Activated naive CD4-positive, alpha-beta T cell treated with anti-CD3 and anti-CD28 coated beads, Interleukin-2, amount 50 U/mL, for 24 hours (primary cell): Measurements from ENCODE around the gene BLZF1.
"Not testable (repeated sequence)": the region's sequence is repeated elsewhere in the genome, so short reads cannot be mapped to it uniquely, and the experiment has no call there.

Experiments
- H3K27ac Mint-ChIP-seq: one replicate; pipeline ENCODE4 v1.8.0; 2021; ENCODE audit warnings: mild to moderate bottlenecking, mixed read lengths
- H3K27me3 Mint-ChIP-seq: one replicate; pipeline ENCODE4 v1.8.0; 2021; ENCODE audit warnings: mixed read lengths
- H3K36me3 Mint-ChIP-seq: one replicate; pipeline ENCODE4 v1.8.0; 2021; ENCODE audit warnings: mixed read lengths
- H3K4me1 Mint-ChIP-seq: one replicate; pipeline ENCODE4 v1.8.0; 2021; ENCODE audit warnings: mixed read lengths
- H3K4me3 Mint-ChIP-seq: one replicate; pipeline ENCODE4 v1.8.0; 2021; ENCODE audit warnings: mild to moderate bottlenecking, mixed read lengths
- H3K9me3 Mint-ChIP-seq: one replicate; pipeline ENCODE4 v1.8.0; 2021; ENCODE audit warnings: mixed read lengths

The BLZF1 gene

GRCh38 chr1:169342096-169342495, 25.9 kb upstream of the BLZF1 start:
- H3K9me3 Mint-ChIP-seq, H3K4me3 Mint-ChIP-seq, H3K27me3 Mint-ChIP-seq, H3K27ac Mint-ChIP-seq: not testable (repeated sequence)
- H3K36me3 Mint-ChIP-seq: peaks cover 20% of the 10 kb centered on the region
- H3K4me1 Mint-ChIP-seq: peaks cover 23% of the 10 kb centered on the region

GRCh38 chr1:169345511-169345910, 22.5 kb upstream of the BLZF1 start:
- H3K4me3 Mint-ChIP-seq: no peak overlapping the region
- no peaks in the 10 kb centered on the region for H3K9me3 Mint-ChIP-seq
- H3K4me1 Mint-ChIP-seq: peaks cover 3% of the 10 kb centered on the region
- no peaks in the 10 kb centered on the region for H3K27me3 Mint-ChIP-seq
- H3K27ac Mint-ChIP-seq: no peak overlapping the region
- peaks cover 5% of the 10 kb centered on the region for H3K36me3 Mint-ChIP-seq

DNA sequence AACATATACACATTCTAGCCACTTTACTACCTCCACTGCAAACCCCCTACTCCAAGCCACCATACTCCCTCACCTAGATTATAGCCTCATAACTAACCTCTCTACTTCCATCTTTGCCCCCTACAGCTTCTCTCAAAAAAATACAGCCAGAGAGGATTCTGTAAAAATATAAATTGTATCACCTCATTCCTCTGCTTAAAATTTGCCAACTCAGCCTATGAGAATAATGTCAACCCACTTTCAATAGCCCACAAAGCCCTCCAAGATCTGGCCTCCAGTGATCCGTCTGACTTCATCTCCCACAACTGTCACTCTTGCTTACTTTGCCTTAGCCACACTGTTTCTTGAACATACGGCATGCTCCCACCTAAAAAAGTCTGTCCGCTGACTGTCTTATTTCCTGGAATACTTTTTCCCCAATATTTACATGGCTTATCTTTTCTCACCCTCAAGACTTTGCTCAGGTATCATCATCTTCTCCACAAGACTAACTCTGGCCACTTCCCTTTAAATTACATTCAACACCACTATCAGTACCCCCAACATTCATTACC, 21.9 kb upstream of the BLZF1 start:
- Mint-ChIP-seq H3K4me3 (no peak overlapping the region), H3K4me1 (peaks cover 2% of the 10 kb centered on the region), H3K27me3 (no peaks in the 10 kb centered on the region), H3K27ac (peak overlapping the region; percentile 1), H3K9me3 (no peaks in the 10 kb centered on the region), H3K36me3 (peaks cover 1% of the 10 kb centered on the region)

DNA sequence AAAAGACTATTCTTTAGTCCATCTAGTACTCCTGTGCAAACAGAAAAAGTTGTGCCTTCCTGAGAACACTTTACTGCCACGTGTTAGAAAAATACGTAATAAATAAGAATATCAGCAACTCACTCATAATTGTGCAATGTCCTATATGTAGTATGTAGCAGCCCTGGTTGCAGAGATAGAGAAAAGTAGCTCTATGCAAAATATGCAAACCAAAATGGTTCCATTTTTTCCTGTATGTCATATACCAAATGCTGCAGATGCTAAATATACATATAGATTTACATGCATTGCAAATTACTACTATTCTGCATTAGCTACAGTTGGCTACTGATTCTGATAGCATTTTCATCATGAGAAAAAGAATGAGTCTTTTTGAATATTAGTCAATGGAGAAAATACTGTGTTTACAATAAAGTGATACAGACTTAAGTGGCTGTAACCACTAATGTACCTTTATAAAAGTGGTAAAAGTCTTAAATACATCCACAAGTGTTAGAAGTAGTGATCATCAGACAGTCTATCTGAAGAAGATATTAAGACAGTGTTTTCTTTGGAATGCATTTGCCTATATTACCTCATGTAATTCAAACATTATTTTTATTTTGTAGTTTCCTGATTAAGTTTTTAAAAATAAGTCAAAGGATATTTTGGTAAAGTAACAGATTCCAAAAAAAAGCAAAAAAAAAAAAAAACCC, 20.2 kb upstream of the BLZF1 start:
- no peaks in the 10 kb centered on the region for H3K27me3 Mint-ChIP-seq

DNA sequence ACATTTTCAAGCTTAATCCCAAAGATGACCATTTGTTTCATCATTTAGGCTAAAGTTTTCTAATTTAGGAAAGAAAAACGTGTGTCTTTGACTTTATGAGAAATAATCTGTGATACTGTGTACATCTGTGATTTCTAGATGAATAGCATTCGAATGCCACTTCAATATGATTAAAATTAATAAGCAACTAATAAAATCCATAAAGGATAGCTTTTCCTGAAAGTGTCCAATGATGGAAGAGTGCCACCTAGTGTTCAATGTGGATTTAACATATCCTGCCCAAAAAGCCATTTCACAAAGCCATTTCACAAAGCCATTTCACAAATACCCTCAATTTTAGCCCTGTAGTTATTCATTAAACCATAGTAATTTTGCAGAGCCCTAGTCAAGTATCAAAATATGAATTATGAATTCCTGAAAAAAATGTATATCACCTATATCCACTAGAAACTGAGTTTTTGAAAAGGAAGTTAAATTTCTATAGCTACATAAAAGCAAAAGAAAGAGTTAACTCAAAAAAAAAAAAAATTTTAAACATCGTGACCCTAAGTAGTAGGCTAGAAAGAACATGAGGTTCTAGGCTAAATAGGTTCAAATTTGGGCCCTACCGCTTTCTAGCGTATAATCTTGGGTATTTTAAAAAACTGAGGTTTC, 19.5 kb upstream of the BLZF1 start:
- Mint-ChIP-seq H3K4me3 (no peak overlapping the region), H3K9me3 (no peaks in the 10 kb centered on the region), H3K27me3 (no peaks in the 10 kb centered on the region), H3K27ac (no peak overlapping the region), H3K36me3 (no peaks in the 10 kb centered on the region), H3K4me1 (peaks cover 16% of the 10 kb centered on the region)

More for the DNA sequence above, 20.2 kb upstream of the BLZF1 start:
- H3K4me3 Mint-ChIP-seq: no peak overlapping the region
- no peaks in the 10 kb centered on the region for H3K36me3 Mint-ChIP-seq
- H3K9me3 Mint-ChIP-seq: no peaks in the 10 kb centered on the region
- H3K27ac Mint-ChIP-seq: no peak overlapping the region
- H3K4me1 Mint-ChIP-seq: peaks cover 16% of the 10 kb centered on the region

DNA sequence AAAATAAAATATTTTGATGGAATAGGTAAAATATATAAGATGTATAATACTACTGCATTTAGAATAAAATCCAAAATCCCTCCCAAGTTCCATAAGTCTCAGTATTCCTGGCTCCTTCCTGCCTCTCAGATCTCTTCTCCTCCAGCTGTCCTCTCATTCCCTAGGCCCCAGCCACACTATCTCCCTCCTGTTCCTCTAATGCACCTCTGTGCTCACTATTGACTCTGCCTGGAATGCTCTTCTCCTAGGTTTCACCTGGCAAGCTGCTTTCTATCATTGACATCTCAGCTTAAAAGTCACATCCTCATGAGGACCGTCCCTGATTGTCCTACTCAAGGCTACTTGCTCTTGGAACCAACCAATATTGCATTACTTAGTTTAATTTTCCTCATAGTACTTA, 7.6 kb upstream of the BLZF1 start:
- Mint-ChIP-seq H3K9me3 (no peaks in the 10 kb centered on the region), H3K27me3 (no peaks in the 10 kb centered on the region), H3K36me3 (peaks cover 10% of the 10 kb centered on the region), H3K4me1 (peaks cover 13% of the 10 kb centered on the region), H3K4me3 (no peak overlapping the region), H3K27ac (no peak overlapping the region)

GRCh38 chr1:169361281-169361680, 6.7 kb upstream of the BLZF1 start:
- H3K4me1 Mint-ChIP-seq: peaks cover 13% of the 10 kb centered on the region
- no peaks in the 10 kb centered on the region for H3K27me3 Mint-ChIP-seq
- H3K27ac Mint-ChIP-seq: no peak overlapping the region
- H3K36me3 Mint-ChIP-seq: peaks cover 8% of the 10 kb centered on the region
- H3K4me3 Mint-ChIP-seq: no peak overlapping the region
- no peaks in the 10 kb centered on the region for H3K9me3 Mint-ChIP-seq

- Mint-ChIP-seq H3K4me3 (peak overlapping the region; percentile 66), H3K4me1 (peaks cover 13% of the 10 kb centered on the region), H3K27ac (peak overlapping the region; percentile 85), H3K36me3 (peaks cover 8% of the 10 kb centered on the region), H3K27me3 (no peaks in the 10 kb centered on the region), H3K9me3 (no peaks in the 10 kb centered on the region)
These were observed 4.8 kb upstream of the BLZF1 start for GRCh38 chr1:169363046-169363730.

DNA sequence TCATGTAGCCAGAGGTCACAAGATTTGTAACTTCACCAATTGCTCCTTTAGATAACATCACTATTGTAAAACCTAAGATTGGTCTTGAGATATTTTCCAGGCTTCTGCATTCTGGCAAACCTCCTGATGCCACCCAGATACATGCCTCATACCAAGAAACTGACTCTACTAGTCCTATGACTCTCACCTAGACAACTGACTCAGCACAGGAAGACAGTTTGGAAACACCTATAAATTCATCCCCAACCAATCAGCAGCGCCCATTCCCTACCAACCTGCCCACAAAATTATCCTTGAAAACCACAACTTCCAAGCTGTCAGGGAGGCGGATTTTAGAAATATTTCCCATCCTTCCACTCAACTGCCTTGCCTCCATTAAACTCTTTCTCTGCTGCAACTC, 3.0 kb upstream of the BLZF1 start:
- H3K9me3 Mint-ChIP-seq: no peaks in the 10 kb centered on the region
- H3K27ac Mint-ChIP-seq: no peak overlapping the region
- H3K36me3 Mint-ChIP-seq: peaks cover 8% of the 10 kb centered on the region
- no peaks in the 10 kb centered on the region for H3K27me3 Mint-ChIP-seq
- H3K4me1 Mint-ChIP-seq: peaks cover 18% of the 10 kb centered on the region
- H3K4me3 Mint-ChIP-seq: no peak overlapping the region

- peaks cover 26% of the 10 kb centered on the region for H3K4me1 Mint-ChIP-seq
- peaks cover 14% of the 10 kb centered on the region for H3K36me3 Mint-ChIP-seq
- H3K27ac Mint-ChIP-seq: no peak overlapping the region
- H3K9me3 Mint-ChIP-seq: no peaks in the 10 kb centered on the region
- H3K4me3 Mint-ChIP-seq: no peak overlapping the region
- no peaks in the 10 kb centered on the region for H3K27me3 Mint-ChIP-seq
These were observed 804 bp upstream of the BLZF1 start for GRCh38 chr1:169367096-169367685.

DNA sequence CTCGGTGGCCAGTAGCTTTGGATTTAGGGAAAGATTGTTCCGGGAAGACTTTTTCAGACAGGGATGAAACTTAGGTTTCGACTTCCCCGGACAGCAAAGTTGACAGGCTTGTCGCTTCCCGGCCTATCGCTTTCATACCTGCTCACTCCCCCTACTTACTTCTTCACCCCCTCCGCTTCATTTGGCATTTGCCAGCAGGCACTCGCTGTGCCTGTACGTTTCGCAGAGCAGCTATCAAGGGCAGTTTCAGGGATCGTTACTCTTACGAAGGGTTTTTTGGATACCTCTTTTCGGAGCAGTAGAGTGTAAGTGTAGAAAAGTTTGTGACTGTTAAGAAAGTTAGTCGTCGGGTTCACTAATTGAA, 393 bp downstream of the BLZF1 start:
- no peak overlapping the region for H3K4me3 Mint-ChIP-seq
- H3K4me1 Mint-ChIP-seq: peaks cover 28% of the 10 kb centered on the region
- peaks cover 19% of the 10 kb centered on the region for H3K36me3 Mint-ChIP-seq
- H3K27me3 Mint-ChIP-seq: no peaks in the 10 kb centered on the region
- H3K9me3 Mint-ChIP-seq: no peaks in the 10 kb centered on the region
- H3K27ac Mint-ChIP-seq: no peak overlapping the region

DNA sequence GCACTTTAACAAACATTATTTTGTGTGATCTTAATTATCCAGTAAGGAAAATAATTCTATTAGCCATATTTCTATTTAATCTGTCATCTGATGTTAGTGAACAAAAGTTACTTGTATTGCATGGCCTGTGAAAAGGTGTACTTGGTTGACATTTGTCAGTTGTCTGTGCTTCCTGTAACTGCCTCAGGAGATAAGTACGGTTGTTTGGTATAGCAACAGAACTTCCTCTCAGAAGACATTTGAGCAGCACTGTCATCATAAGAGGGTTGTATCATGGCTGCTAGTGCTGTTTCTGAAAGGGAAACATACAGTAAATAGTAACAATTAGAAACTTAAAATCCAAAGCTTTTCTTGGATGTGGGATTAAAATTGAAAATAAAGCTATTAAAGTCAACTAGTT, 3.4 kb downstream of the BLZF1 start:
- Mint-ChIP-seq H3K9me3 (no peaks in the 10 kb centered on the region), H3K4me3 (no peak overlapping the region), H3K36me3 (peaks cover 16% of the 10 kb centered on the region), H3K4me1 (peaks cover 28% of the 10 kb centered on the region), H3K27me3 (no peaks in the 10 kb centered on the region), H3K27ac (no peak overlapping the region)

GRCh38 chr1:169381162-169381561, 13.2 kb downstream of the BLZF1 start:
- Mint-ChIP-seq H3K27ac (no peak overlapping the region), H3K9me3 (no peaks in the 10 kb centered on the region), H3K36me3 (peaks cover 43% of the 10 kb centered on the region), H3K27me3 (no peaks in the 10 kb centered on the region), H3K4me3 (no peak overlapping the region), H3K4me1 (no peaks in the 10 kb centered on the region)

- Mint-ChIP-seq H3K27me3 (no peaks in the 10 kb centered on the region), H3K27ac (no peak overlapping the region), H3K4me1 (no peaks in the 10 kb centered on the region), H3K9me3 (no peaks in the 10 kb centered on the region), H3K36me3 (peaks cover 36% of the 10 kb centered on the region), H3K4me3 (no peak overlapping the region)
These were observed 15.5 kb downstream of the BLZF1 start for GRCh38 chr1:169383449-169383848.

DNA sequence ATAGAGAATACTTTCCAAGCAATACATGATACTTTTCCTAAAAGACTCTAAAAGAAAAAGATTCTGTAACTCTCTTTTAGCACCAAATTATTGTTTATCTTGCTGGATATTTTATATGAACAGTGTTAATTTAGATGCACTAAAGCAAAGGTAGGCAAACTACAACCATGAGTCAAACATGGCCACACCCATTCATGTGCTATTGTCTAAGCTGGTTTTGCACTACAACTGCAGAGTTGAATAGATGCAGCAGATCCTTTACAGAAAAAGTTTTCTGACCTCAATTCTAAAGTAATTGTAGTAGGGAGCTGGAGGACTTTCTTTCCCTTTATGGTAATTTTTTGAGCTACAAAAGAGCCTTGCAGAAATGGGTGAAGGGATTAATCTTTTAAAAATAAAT, 19.4 kb downstream of the BLZF1 start:
- H3K27me3 Mint-ChIP-seq: no peaks in the 10 kb centered on the region
- no peaks in the 10 kb centered on the region for H3K9me3 Mint-ChIP-seq
- peaks cover 33% of the 10 kb centered on the region for H3K36me3 Mint-ChIP-seq
- no peak overlapping the region for H3K4me3 Mint-ChIP-seq
- no peak overlapping the region for H3K27ac Mint-ChIP-seq
- H3K4me1 Mint-ChIP-seq: peaks cover 8% of the 10 kb centered on the region

DNA sequence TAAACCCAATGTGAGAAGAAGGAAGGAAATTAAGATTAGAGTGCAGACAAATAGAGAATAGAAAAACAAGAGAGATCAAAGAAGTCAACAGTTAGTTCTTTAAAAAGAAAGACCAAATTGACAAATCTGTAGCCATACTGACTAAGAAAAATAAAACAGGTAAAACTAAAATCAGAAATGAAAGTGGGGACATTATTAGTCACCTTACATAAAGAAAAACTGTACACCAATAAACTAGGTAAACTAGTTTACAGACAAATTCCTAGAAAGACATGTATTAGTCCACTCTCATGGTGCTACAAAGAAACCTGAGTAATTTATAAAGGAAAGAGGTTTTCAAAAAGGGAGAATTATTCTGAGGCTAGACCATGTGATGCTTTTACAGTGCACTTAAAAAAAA, 22.3 kb downstream of the BLZF1 start:
- Mint-ChIP-seq H3K27ac (peak overlapping the region; percentile 30), H3K27me3 (no peaks in the 10 kb centered on the region), H3K4me3 (no peak overlapping the region), H3K4me1 (peaks cover 8% of the 10 kb centered on the region), H3K9me3 (no peaks in the 10 kb centered on the region), H3K36me3 (peaks cover 49% of the 10 kb centered on the region)
